ENCODE results near the gene IRAK1.

DNA sequence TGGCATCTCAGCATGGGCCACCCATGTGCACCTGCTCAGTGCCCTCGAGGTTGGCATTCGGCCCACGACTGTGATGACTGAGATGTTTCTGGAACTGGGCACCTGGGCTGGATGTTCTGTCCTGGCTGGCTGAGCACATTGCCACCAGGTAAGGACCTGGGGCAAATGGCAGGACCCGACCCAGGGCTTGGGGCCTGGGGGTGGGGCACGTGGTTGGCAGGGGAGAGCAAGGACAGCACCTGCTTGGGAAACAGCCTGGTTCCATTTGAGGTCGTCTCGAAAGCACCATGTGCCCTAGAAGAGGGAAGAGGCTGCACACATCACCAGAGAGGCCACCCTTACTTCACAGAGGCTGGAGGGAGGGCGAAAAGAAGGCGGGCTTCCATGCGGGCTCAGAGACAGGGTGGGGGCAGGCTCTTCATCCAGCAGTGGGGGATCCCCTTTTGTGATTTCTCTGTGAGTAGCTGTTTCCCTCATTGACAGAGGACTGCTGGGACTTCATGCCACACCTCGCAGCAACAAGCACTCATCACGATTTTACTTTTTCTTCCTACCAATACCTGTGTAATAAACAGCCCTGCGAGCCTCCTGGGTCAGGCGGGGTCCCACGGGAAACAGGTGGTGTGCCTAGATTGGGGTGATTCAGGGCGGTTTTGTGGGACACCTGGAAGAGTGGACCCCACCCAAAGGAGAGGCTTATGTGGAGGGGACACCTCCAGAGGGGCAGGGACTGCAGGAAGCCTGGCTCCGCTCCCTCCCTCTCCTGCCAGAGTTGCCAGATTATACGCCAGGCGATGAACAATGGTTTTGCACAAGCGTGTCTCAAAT lies 35.1 kb downstream of the IRAK1 start:
- TF ChIP-seq, protein P1, sequence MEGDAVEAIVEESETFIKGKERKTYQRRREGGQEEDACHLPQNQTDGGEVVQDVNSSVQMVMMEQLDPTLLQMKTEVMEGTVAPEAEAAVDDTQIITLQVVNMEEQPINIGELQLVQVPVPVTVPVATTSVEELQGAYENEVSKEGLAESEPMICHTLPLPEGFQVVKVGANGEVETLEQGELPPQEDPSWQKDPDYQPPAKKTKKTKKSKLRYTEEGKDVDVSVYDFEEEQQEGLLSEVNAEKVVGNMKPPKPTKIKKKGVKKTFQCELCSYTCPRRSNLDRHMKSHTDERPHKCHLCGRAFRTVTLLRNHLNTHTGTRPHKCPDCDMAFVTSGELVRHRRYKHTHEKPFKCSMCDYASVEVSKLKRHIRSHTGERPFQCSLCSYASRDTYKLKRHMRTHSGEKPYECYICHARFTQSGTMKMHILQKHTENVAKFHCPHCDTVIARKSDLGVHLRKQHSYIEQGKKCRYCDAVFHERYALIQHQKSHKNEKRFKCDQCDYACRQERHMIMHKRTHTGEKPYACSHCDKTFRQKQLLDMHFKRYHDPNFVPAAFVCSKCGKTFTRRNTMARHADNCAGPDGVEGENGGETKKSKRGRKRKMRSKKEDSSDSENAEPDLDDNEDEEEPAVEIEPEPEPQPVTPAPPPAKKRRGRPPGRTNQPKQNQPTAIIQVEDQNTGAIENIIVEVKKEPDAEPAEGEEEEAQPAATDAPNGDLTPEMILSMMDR (IDR thresholded peaks at IDR 0.05; ENCODE audit: poor library complexity, severe bottlenecking) = no peak
- no peak for TF ChIP-seq MXI1 (conservative IDR thresholded peaks at IDR 0.05; ENCODE audit: poor library complexity, severe bottlenecking)
- TF ChIP-seq POLR2AphosphoS5 (IDR thresholded peaks at IDR 0.05) = no peak
- no peak for TF ChIP-seq EZH2 (IDR thresholded peaks at IDR 0.05; ENCODE audit: borderline replicate concordance, insufficient read depth, low read length, poor library complexity, severe bottlenecking)
- TF ChIP-seq REST (IDR thresholded peaks at IDR 0.05; ENCODE audit: borderline replicate concordance) = no peak
- no peak for TF ChIP-seq SMC3 (conservative IDR thresholded peaks at IDR 0.05; ENCODE audit: poor library complexity)
- TF ChIP-seq RAD21 (conservative IDR thresholded peaks at IDR 0.05) = no peak
- no peak for TF ChIP-seq TAF1 (IDR thresholded peaks at IDR 0.05; ENCODE audit: low read depth)
- TF ChIP-seq EP300 (conservative IDR thresholded peaks at IDR 0.05; ENCODE audit: poor library complexity, severe bottlenecking) = no peak
